Mammary epithelial cell (primary cell): ENCODE results near the gene SMYD3.

Experiments
- CTCF ChIP-seq, 2 donors: IDR thresholded peaks in 1 of 2; conservative IDR thresholded peaks in 1 of 2; 2 replicates each; pipeline ENCODE4 v1.5.1; 2011 to 2012; ENCODE audit warnings: inconsistent platforms in 2 of 2, low read length in 2 of 2, mild to moderate bottlenecking in 2 of 2, control low read depth in 1 of 2, low read depth in 1 of 2; ENCODE audit not compliant: insufficient read depth in 1 of 2; ENCODE audit errors: extremely low read depth in 1 of 2
- EZH2 ChIP-seq: IDR thresholded peaks from 2 replicates; pipeline ENCODE4 v1.6.1; 2012; ENCODE audit warnings: low read length, inconsistent platforms, borderline replicate concordance

GRCh38 chr1:246528933-246529731 is 22.1 kb upstream of the SMYD3 start:
- TF ChIP-seq CTCF (conservative IDR thresholded peaks at IDR 0.05 in 1 of 2, IDR thresholded peaks at IDR 0.05 in 1 of 2; ENCODE audit: extremely low read depth in 1 of 2, insufficient read depth in 1 of 2, low read depth in 1 of 2, low read length in 2 of 2), result no peak
- TF ChIP-seq EZH2, result no peak
